ENCODE data around the gene RRP12.
"Not testable (repeated sequence)": the region's sequence is repeated elsewhere in the genome, so short reads cannot be mapped to it uniquely, and the experiment has no call there.

RRP12 gene

DNA sequence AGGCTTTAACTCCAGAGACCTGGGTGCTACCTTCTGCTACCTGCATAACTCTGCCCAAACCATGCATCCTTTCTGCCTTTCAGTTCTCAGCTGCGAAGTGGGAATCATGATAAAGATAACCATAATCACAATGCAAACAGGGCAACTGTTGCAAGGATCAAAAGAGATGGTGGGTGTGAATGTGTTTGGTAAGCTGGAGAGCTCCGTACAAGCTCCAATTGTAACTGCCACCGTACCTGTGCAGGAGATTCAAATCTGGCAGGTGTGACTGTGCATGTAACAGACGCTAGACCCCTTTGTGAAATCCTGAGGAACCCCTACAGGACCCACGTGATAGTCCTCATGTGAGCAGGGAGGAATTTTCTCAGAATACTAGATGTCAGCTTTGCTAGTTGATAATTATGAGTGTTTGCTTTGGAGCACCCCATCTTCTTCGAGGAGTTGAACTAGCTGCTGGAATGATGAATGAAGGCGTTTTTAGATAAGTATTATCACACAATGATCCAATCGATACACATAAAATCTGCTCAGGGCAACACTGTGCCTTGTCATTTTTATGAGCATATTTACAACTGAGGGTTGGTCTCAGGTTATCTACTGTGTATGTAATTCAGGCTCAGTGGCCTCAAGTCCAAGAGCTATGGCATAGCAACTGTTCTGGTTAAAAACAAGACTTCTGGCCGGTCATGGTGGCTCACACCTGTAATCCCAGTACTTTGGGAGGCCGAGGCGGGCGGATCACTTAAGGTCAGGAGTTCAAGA lies 51.2 kb downstream of the RRP12 start:
- DNase-seq, result no peak

DNA sequence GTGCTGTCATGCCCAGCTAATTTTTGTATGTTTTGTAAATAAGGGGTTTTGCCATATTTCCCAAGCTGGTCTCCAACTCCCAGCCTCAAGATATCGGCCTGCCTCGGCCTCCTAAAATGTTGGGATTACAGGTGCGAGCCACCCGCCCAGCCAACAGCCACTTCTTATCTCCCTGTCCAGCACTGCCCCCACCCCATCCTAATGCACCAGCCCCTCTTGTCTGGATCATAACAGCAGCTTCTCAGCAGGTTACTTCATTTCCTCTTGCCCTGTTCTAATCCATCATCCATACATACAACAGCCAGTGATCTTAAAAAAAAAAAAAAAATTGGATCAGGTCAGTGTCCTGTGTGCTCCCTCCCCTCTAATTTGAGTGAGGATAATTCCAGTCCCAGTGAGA lies 53.8 kb downstream of the RRP12 start:
- DNase-seq, result no peak
- intact Hi-C loops (cut with DNase I), result no loop called here

More for the DNA sequence above, 51.2 kb downstream of the RRP12 start:
- intact Hi-C loops (cut with DNase I), result no loop called here

- intact Hi-C loops (cut with DNase I), result not testable (repeated sequence)
Observed at GRCh38 chr10:97343664-97344063, 57.5 kb downstream of the RRP12 start.

GRCh38 chr10:97341416-97341815 lies 59.7 kb downstream of the RRP12 start:
- DNase-seq, result no peak
- intact Hi-C loops (cut with DNase I), result no loop called here

More at GRCh38 chr10:97343664-97344063, 57.5 kb downstream of the RRP12 start:
- DNase-seq, result peak in 1 of 42 donors; percentile 18

GRCh38 chr10:97338041-97338440 lies 63.1 kb downstream of the RRP12 start:
- intact Hi-C loops (cut with DNase I), result no loop called here
- peak in 2 of 42 donors; percentile 27 to 36 for DNase-seq

GRCh38 chr10:97336942-97337831 lies 64.0 kb downstream of the RRP12 start:
- peak in 1 of 42 donors; percentile 37 for DNase-seq
- intact Hi-C loops (cut with DNase I), result no loop called here

GRCh38 chr10:97336446-97336845 lies 64.7 kb downstream of the RRP12 start:
- DNase-seq, result no peak
- intact Hi-C loops (cut with DNase I), result no loop called here

DNA sequence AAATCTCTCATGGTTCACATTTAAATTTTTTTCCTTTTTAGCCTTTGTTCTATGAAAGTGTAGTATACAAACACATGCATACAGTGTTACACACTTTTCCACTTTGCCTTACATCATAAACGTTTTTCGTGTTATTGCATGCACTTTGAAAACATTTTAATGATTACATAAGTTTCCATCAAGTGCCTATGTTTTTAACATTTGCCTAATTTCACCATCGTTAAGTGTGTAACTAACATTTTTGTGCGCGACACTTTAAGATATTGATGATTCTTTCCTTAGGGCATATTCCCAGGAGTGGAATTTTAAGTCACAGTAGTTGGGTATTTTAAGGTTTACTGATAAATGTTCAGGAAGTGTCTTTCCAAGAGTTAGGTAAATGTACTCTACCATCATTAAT lies 65.1 kb downstream of the RRP12 start:
- no peak for DNase-seq
- intact Hi-C loops (cut with DNase I), result no loop called here

GRCh38 chr10:97335188-97335619 lies 65.9 kb downstream of the RRP12 start:
- DNase-seq, result peak in 1 of 42 donors; percentile 33
- intact Hi-C loops (cut with DNase I), result no loop called here

- intact Hi-C loops (cut with DNase I), result loop anchor here (1.0 to 5.0 kb wide), 2 partner anchors 15 to 52 kb away; partner anchors contain the start of gene FRAT1
- peak; percentile 74 to 95 (median 91) for DNase-seq
Observed at GRCh38 chr10:97334370-97335175, 66.6 kb downstream of the RRP12 start, which contains the start of gene FRAT2. FRAT2 (minus strand) TSS chr10:97334729; CDS start chr10:97334572, 157 bp downstream.

GRCh38 chr10:97333601-97334369 lies 67.4 kb downstream of the RRP12 start:
- peak in 29 of 42 donors; percentile 23 to 70 (median 48) for DNase-seq
- intact Hi-C loops (cut with DNase I), result loop anchor here (1.0 to 5.0 kb wide), 2 partner anchors 14 to 51 kb away; partner anchors contain the start of gene FRAT1

GRCh38 chr10:97333351-97333600 lies 67.9 kb downstream of the RRP12 start:
- peak in 4 of 42 donors; percentile 35 to 46 (median 44) for DNase-seq

GRCh38 chr10:97332591-97333350 lies 68.4 kb downstream of the RRP12 start:
- peak in 39 of 42 donors; percentile 38 to 85 (median 64) for DNase-seq
- intact Hi-C loops (cut with DNase I), result loop anchor here (5.0 kb wide), 1 partner anchor 50 kb away; no protein-coding TSS in a partner anchor

More at GRCh38 chr10:97333351-97333600, 67.9 kb downstream of the RRP12 start:
- intact Hi-C loops (cut with DNase I), result loop anchor here (5.0 kb wide), 1 partner anchor 51 kb away; no protein-coding TSS in a partner anchor

GRCh38 chr10:97331153-97331703 lies 69.9 kb downstream of the RRP12 start:
- DNase-seq, result no peak
- intact Hi-C loops (cut with DNase I), result loop anchor here (5.0 kb wide), 1 partner anchor 49 kb away; no protein-coding TSS in a partner anchor

DNA sequence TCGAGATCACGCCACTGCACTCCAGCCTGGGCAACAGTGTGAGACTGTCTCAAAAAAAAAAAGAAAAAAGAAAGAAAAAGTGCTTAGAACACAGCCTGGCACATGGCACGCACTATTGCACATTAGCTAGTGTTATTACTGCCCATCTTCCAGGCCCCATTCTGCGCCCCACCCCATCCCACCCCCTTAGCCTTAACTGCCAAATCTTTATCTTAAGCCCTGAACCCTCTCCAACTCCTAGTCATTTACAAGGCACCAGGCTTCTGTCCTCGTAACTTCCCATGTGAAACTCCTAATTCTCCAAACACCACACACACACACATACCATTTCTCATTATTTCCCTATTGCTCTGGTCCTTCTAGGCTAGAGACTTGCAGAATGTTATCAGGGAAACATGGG lies 71.4 kb downstream of the RRP12 start:
- no peak for DNase-seq
- intact Hi-C loops (cut with DNase I), result loop anchor here (5.0 kb wide), 1 partner anchor 47 kb away; no protein-coding TSS in a partner anchor

GRCh38 chr10:97328646-97329453 lies 72.3 kb downstream of the RRP12 start:
- DNase-seq, result no peak
- intact Hi-C loops (cut with DNase I), result no loop called here
